BJ (cell line): ENCODE measurements around the gene ASB7. TPM values are rescaled to one million over a fixed set of nuclear protein-coding genes. Genes with fewer than 3 reads are reported as not detected.

ENCODE experiments used
- CTCF ChIA-PET: fragments of 350-600 bp; formaldehyde crosslinking; extraction: SDS; loops from one replicate; lab custom pipeline; 2021; ENCODE audit warnings: antibody characterized with exemption, inconsistent platforms; lab: Yijun Ruan, JAX
- POLR2A ChIA-PET: fragments of 300-600 bp; sonication (Branson Sonifier 250); formaldehyde crosslinking; extraction: SDS; loops from one replicate; lab custom pipeline; 2021; ENCODE audit warnings: antibody characterized with exemption; lab: Charles Lee
- DNase-seq: peaks from one replicate; pipeline ENCODE4 v3.0.0-alpha.2; 2011; ENCODE audit warnings: low read depth
- H3K27me3 ChIP-seq: 2 replicates; pipeline ENCODE4 v1.6.0; 2011; ENCODE audit warnings: low read length; ENCODE audit not compliant: control insufficient read depth, insufficient read depth
- H3K36me3 ChIP-seq: 2 replicates; pipeline ENCODE4 v1.5.1; 2011; ENCODE audit warnings: low read length; ENCODE audit not compliant: control insufficient read depth, insufficient read depth
- H3K4me3 ChIP-seq: 2 replicates; pipeline ENCODE4 v1.5.1; 2011; ENCODE audit warnings: low read depth, mild to moderate bottlenecking, control low read depth, low read length
- CTCF ChIP-seq: IDR thresholded peaks from 2 replicates; pipeline ENCODE4 v1.5.1; 2011; ENCODE audit warnings: low read depth, mild to moderate bottlenecking, control low read depth, inconsistent platforms, low read length, moderate library complexity; ENCODE audit not compliant: insufficient read depth
- polyA plus RNA-seq: library from polyadenylated mRNA; depleted of rRNA; stranded (reverse); fragments of >200 nt; gene quantifications from 2 replicates; pipeline ENCODE4 v1.2.3, GENCODE V29; 2011

ASB7 gene
- polyA plus RNA-seq, 1 experiment, result 11.2 TPM

- ChIA-PET POLR2A (no interaction called here), CTCF (interaction anchor here (1.0 to 1.2 kb wide), 2 partner anchors 21 to 70 kb away, joined by 4 read pairs; no protein-coding TSS in a partner anchor)
- TF ChIP-seq CTCF, result peak; percentile 22; the same call in 1 of the 2 replicates
- Histone ChIP-seq H3K36me3 (no peaks in the 10 kb centered on the region), H3K4me3 (no peak overlapping the region), H3K27me3 (no peaks in the 10 kb centered on the region)
- DNase-seq, result peak; percentile 26
Observed at GRCh38 chr15:100651253-100651652, 48.9 kb downstream of the ASB7 start.

GRCh38 chr15:100652116-100652515 lies 49.7 kb downstream of the ASB7 start:
- no peak overlapping the region for H3K4me3 ChIP-seq
- POLR2A ChIA-PET, result no interaction called here
- no peak for DNase-seq
- TF ChIP-seq CTCF, result no peak
- no peaks in the 10 kb centered on the region for H3K27me3 ChIP-seq
- H3K36me3 ChIP-seq, result no peaks in the 10 kb centered on the region
- CTCF ChIA-PET, result interaction anchor here (0.6 to 1.2 kb wide), 3 partner anchors 11 to 69 kb away, joined by 3 to 4 read pairs (median 4); no protein-coding TSS in a partner anchor

- no peak for TF ChIP-seq CTCF
- POLR2A ChIA-PET, result no interaction called here
- DNase-seq, result no peak
Observed at GRCh38 chr15:100653608-100654007, 51.2 kb downstream of the ASB7 start.

GRCh38 chr15:100658895-100659294 lies 56.5 kb downstream of the ASB7 start:
- H3K4me3 ChIP-seq, result no peak overlapping the region
- DNase-seq, result no peak
- ChIA-PET CTCF (interaction anchor here (2.0 kb wide), 1 partner anchor 214 kb away, joined by 7 read pairs; no protein-coding TSS in a partner anchor), POLR2A (no interaction called here)
- no peak for TF ChIP-seq CTCF
- H3K27me3 ChIP-seq, result no peaks in the 10 kb centered on the region; the same call in 1 of the 2 replicates
- no peaks in the 10 kb centered on the region for H3K36me3 ChIP-seq

More at GRCh38 chr15:100653608-100654007, 51.2 kb downstream of the ASB7 start:
- no peaks in the 10 kb centered on the region; the same call in 1 of the 2 replicates for H3K27me3 ChIP-seq
- CTCF ChIA-PET, result interaction anchor here (0.8 to 2.0 kb wide), 3 partner anchors 9 to 265 kb away, joined by 3 to 7 read pairs (median 4); no protein-coding TSS in a partner anchor
- no peaks in the 10 kb centered on the region for H3K36me3 ChIP-seq
- no peak overlapping the region for H3K4me3 ChIP-seq

- POLR2A ChIA-PET, result no interaction called here
- Histone ChIP-seq H3K4me3 (no peak overlapping the region), H3K27me3 (no peaks in the 10 kb centered on the region; the same call in 1 of the 2 replicates), H3K36me3 (no peaks in the 10 kb centered on the region)
- CTCF ChIA-PET, result interaction anchor here (0.8 kb wide), 1 partner anchor 8 kb away, joined by 3 read pairs; no protein-coding TSS in a partner anchor
- no peak for TF ChIP-seq CTCF
- DNase-seq, result no peak
Observed at GRCh38 chr15:100661156-100661555, 58.8 kb downstream of the ASB7 start.
